ENCODE data around the gene VWA5B2.

DNA sequence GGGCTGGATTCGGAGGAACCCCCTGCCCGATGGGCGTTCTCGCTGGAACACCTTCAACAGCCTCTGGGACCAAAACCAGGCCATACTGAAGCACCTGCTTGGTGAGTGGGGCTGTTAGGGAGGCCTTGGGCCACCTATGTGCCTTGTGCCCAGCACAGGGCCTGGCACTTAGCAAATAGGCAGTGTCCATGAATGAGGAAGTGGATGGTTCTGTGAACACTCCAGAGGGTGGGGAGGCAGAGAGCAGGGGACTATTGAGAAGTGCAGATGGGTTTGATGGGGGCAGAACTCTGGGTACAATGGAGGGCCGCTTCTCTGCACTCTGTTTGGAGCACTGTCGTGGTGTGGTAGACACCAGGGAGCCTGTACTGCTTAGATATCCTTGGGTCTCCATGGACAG lies 48.0 kb downstream of the VWA5B2 start:
- no peak for TF ChIP-seq CTCF (IDR thresholded peaks at IDR 0.05; ENCODE audit: low read length)
- TF ChIP-seq EZH2 (IDR thresholded peaks at IDR 0.05; ENCODE audit: borderline replicate concordance, low read length) = no peak
